Stimulated activated CD8-positive, alpha-beta memory T cell treated with anti-CD3 and anti-CD28 coated beads, Interleukin-4, amount 100 ng/mL, for 1 hour (primary cell): ENCODE data around the gene HPSE2.

Experiments
- DNase-seq, 2 donors: peaks; one replicate each; pipeline ENCODE4 v3.0.0-alpha.2; 2020; ENCODE audit warnings: low read depth in 2 of 2, low spot score in 1 of 2

The HPSE2 gene

GRCh38 chr10:98418665-98419468 lies 816.8 kb downstream of the HPSE2 start:
- DNase-seq: no peak

GRCh38 chr10:98417973-98418664 lies 817.5 kb downstream of the HPSE2 start:
- DNase-seq: no peak

- no peak for DNase-seq
These were observed 818.1 kb downstream of the HPSE2 start for GRCh38 chr10:98417481-98417959.

- no peak for DNase-seq
These were observed 818.9 kb downstream of the HPSE2 start for GRCh38 chr10:98416606-98417388.

GRCh38 chr10:98415731-98416119 lies 819.9 kb downstream of the HPSE2 start:
- DNase-seq: no peak

- DNase-seq: peak in 1 of 2 donors; percentile 20
These were observed 820.5 kb downstream of the HPSE2 start, which contains the start of gene PYROXD2 for GRCh38 chr10:98414932-98415730. Gene PYROXD2 (minus strand): TSS chr10:98415182. CDS start chr10:98415135, 47 bp downstream.

GRCh38 chr10:98414578-98414931 lies 821.1 kb downstream of the HPSE2 start:
- no peak for DNase-seq

- no peak for DNase-seq
These were observed 823.9 kb downstream of the HPSE2 start for GRCh38 chr10:98411768-98412167.

GRCh38 chr10:98411166-98411565 lies 824.5 kb downstream of the HPSE2 start:
- DNase-seq: no peak

GRCh38 chr10:98410759-98411158 lies 824.9 kb downstream of the HPSE2 start:
- DNase-seq: no peak

- no peak for DNase-seq
These were observed 825.4 kb downstream of the HPSE2 start for GRCh38 chr10:98410135-98410743.

GRCh38 chr10:98408799-98409198 lies 826.9 kb downstream of the HPSE2 start:
- no peak for DNase-seq

GRCh38 chr10:98407744-98408241 lies 827.9 kb downstream of the HPSE2 start:
- DNase-seq: no peak
